Measurements from ENCODE around the gene GALNT10.

The GALNT10 gene

GRCh38 chr5:154401931-154402330 lies 211.4 kb downstream of the GALNT10 start:
- TF ChIP-seq SPI1 (IDR thresholded peaks at IDR 0.05; ENCODE audit: borderline replicate concordance, low read depth) = no peak
- no peak overlapping the region for H3K4me3 ChIP-seq (replicated peaks; ENCODE audit: insufficient read depth, low read length)
- H3K27me3 ChIP-seq (ENCODE audit: insufficient read depth, poor library complexity, severe bottlenecking) = no peaks in the 10 kb centered on the region
- no peak overlapping the region for H3K27ac ChIP-seq (replicated peaks)
- DNase-seq (ENCODE audit: low read depth in 1 of 2, low spot score in 1 of 2) = no peak

- no peak for DNase-seq (ENCODE audit: low read depth in 1 of 2, low spot score in 1 of 2)
- H3K27ac ChIP-seq (replicated peaks) = no peak overlapping the region
- H3K4me3 ChIP-seq (replicated peaks; ENCODE audit: insufficient read depth, low read length) = no peak overlapping the region
- H3K27me3 ChIP-seq (ENCODE audit: insufficient read depth, poor library complexity, severe bottlenecking) = no peaks in the 10 kb centered on the region
- TF ChIP-seq POLR2AphosphoS5 (IDR thresholded peaks at IDR 0.05; ENCODE audit: low read depth) (no peak), REST (IDR thresholded peaks at IDR 0.05; ENCODE audit: insufficient replicate concordance, low read depth) (no peak), GABPA (IDR thresholded peaks at IDR 0.05; ENCODE audit: low read depth) (no peak), SPI1 (IDR thresholded peaks at IDR 0.05; ENCODE audit: borderline replicate concordance, low read depth) (no peak), CTCF (IDR thresholded peaks at IDR 0.05; ENCODE audit: insufficient read depth, low read length) (no peak)
Measured at GRCh38 chr5:154402611-154403010, 212.1 kb downstream of the GALNT10 start.

GRCh38 chr5:154403234-154403633 lies 212.7 kb downstream of the GALNT10 start:
- no peak for TF ChIP-seq SPI1 (IDR thresholded peaks at IDR 0.05; ENCODE audit: borderline replicate concordance, low read depth)
- no peak for TF ChIP-seq POLR2AphosphoS5 (IDR thresholded peaks at IDR 0.05; ENCODE audit: low read depth)
- no peak for TF ChIP-seq REST (IDR thresholded peaks at IDR 0.05; ENCODE audit: insufficient replicate concordance, low read depth)
- no peak for TF ChIP-seq CTCF (IDR thresholded peaks at IDR 0.05; ENCODE audit: insufficient read depth, low read length)
- TF ChIP-seq GABPA (IDR thresholded peaks at IDR 0.05; ENCODE audit: low read depth) = no peak
- H3K27me3 ChIP-seq (ENCODE audit: insufficient read depth, poor library complexity, severe bottlenecking) = no peaks in the 10 kb centered on the region
- no peak overlapping the region for H3K27ac ChIP-seq (replicated peaks)
- H3K4me3 ChIP-seq (replicated peaks; ENCODE audit: insufficient read depth, low read length) = no peak overlapping the region
- no peak for DNase-seq (ENCODE audit: low read depth in 1 of 2, low spot score in 1 of 2)

- no peak for DNase-seq (ENCODE audit: low read depth in 1 of 2, low spot score in 1 of 2)
- no peaks in the 10 kb centered on the region for H3K27me3 ChIP-seq (ENCODE audit: insufficient read depth, poor library complexity, severe bottlenecking)
- H3K27ac ChIP-seq (replicated peaks) = no peak overlapping the region
- TF ChIP-seq REST (IDR thresholded peaks at IDR 0.05; ENCODE audit: insufficient replicate concordance, low read depth) = no peak
- no peak for TF ChIP-seq CTCF (IDR thresholded peaks at IDR 0.05; ENCODE audit: insufficient read depth, low read length)
- TF ChIP-seq POLR2AphosphoS5 (IDR thresholded peaks at IDR 0.05; ENCODE audit: low read depth) = no peak
- TF ChIP-seq GABPA (IDR thresholded peaks at IDR 0.05; ENCODE audit: low read depth) = no peak
- TF ChIP-seq SPI1 (IDR thresholded peaks at IDR 0.05; ENCODE audit: borderline replicate concordance, low read depth) = no peak
- H3K4me3 ChIP-seq (replicated peaks; ENCODE audit: insufficient read depth, low read length) = no peak overlapping the region
Measured at GRCh38 chr5:154403776-154404387, 213.3 kb downstream of the GALNT10 start.

All from HL-60 (cell line).